HTR-8/SVneo (cell line): Measurements from ENCODE around the gene SPATA6.
"Not testable (repeated sequence)": the region's sequence is repeated elsewhere in the genome, so short reads cannot be mapped to it uniquely, and the experiment has no call there.

Source experiments
- DNase-seq: peaks from one replicate; pipeline ENCODE4 v3.0.0; 2011; ENCODE audit warnings: low spot score, mixed read lengths; ENCODE audit not compliant: insufficient read length
- FAIRE-seq: peaks from 2 replicates; lab custom pipeline; 2011; peaks lifted over from hg19 to GRCh38; lab: Jason Lieb, UNC

SPATA6 gene

GRCh38 chr1:48471691-48472576 lies at the start of gene SPATA6:
Gene SPATA6 (minus strand): TSS chr1:48472204. CDS start chr1:48472008, 196 bp downstream.
- DNase-seq (peak; percentile 83), FAIRE-seq (peak; percentile 71)

- not testable (repeated sequence) for DNase-seq, FAIRE-seq
Measured at GRCh38 chr1:48519896-48520295, 47.9 kb upstream of the SPATA6 start.

- FAIRE-seq (no peak), DNase-seq (no peak)
Measured at GRCh38 chr1:48506870-48507269, 34.9 kb upstream of the SPATA6 start.

GRCh38 chr1:48500541-48501450 lies 28.8 kb upstream of the SPATA6 start:
- FAIRE-seq (no peak), DNase-seq (no peak)

GRCh38 chr1:48499211-48499735 lies 27.3 kb upstream of the SPATA6 start:
- DNase-seq (no peak), FAIRE-seq (no peak)

GRCh38 chr1:48498096-48498791 lies 26.2 kb upstream of the SPATA6 start:
- DNase-seq = peak; percentile 23
- no peak for FAIRE-seq

GRCh38 chr1:48495911-48496310 lies 23.9 kb upstream of the SPATA6 start:
- FAIRE-seq (no peak), DNase-seq (no peak)

- DNase-seq (no peak), FAIRE-seq (no peak)
Measured at GRCh38 chr1:48495166-48495565, 23.2 kb upstream of the SPATA6 start.

GRCh38 chr1:48493970-48494769 lies 22.2 kb upstream of the SPATA6 start:
- DNase-seq (no peak), FAIRE-seq (no peak)

- no peak for DNase-seq
- FAIRE-seq = no peak
Measured at GRCh38 chr1:48493041-48493440, 21.0 kb upstream of the SPATA6 start.

GRCh38 chr1:48492392-48492791 lies 20.4 kb upstream of the SPATA6 start:
- FAIRE-seq (no peak), DNase-seq (no peak)

- no peak for FAIRE-seq
- DNase-seq = no peak
Measured at GRCh38 chr1:48488721-48489120, 16.7 kb upstream of the SPATA6 start.

- no peak for FAIRE-seq
Measured at GRCh38 chr1:48480504-48480903, 8.5 kb upstream of the SPATA6 start.

GRCh38 chr1:48480023-48480422 lies 8.0 kb upstream of the SPATA6 start:
- not testable (repeated sequence) for FAIRE-seq, DNase-seq

More at GRCh38 chr1:48480504-48480903, 8.5 kb upstream of the SPATA6 start:
- no peak for DNase-seq

GRCh38 chr1:48472638-48473037 lies 634 bp upstream of the SPATA6 start:
- DNase-seq (no peak), FAIRE-seq (no peak)

- no peak for FAIRE-seq
- no peak for DNase-seq
Measured at GRCh38 chr1:48470950-48471690, 884 bp downstream of the SPATA6 start.

- FAIRE-seq (no peak), DNase-seq (no peak)
Measured at GRCh38 chr1:48470481-48470855, 1.5 kb downstream of the SPATA6 start.

GRCh38 chr1:48469616-48470480 lies 2.2 kb downstream of the SPATA6 start:
- FAIRE-seq = no peak
- no peak for DNase-seq
